HG03520 (cell line): Measurements from ENCODE around the gene HARBI1.
A peak's percentile ranks its signal among the peaks of the same experiment; 100 is the strongest.
"Not testable (repeated sequence)": the region's sequence is repeated elsewhere in the genome, so short reads cannot be mapped to it uniquely, and the experiment has no call there.

Experiments used
- ATAC-seq: cut with Tn5 transposase; IDR thresholded peaks from one replicate; pipeline ENCODE4 v1.9.1; 2021; ENCODE audit warnings: mild to moderate bottlenecking, moderate library complexity; ENCODE audit not compliant: unreplicated experiment

The HARBI1 gene

DNA sequence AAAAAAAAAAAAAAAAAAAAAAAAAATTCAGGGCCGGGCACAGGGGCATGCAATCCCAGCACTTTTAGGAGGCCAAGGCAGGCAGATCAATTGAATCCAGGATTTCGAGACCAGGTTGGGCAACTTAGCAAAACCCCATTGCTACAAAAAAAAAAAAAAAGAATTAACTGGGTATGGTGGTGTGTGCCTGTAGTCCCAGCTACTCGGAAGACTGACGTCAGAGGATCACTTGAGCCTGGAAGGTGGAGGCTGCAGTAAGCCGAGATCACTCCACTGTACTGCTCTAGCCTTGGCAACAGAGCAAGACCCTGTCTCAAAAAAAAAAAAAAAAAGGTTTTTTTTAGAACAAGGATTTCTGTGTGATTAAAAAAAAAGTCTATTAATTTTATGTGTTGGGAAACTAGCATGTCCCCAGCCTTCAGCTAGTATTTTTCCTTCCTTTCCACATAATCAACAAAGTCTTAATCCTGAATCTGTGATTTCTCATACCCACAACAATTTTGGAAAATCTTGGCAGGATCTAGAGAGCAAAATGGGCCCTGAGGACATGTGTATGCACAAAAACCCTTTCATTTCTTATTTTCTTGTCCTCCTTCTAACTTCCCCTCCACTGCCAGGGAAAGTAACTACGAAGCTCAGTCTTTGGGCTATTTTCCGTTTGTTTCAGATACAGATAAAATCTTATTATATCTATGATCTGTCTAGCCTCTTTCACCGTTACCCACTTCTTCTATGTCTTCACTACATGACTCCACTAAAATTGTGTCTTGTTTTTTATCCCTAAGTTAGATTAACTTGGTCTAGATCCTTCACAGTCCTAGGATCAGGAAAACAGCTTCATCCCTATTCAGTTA, 17.5 kb downstream of the HARBI1 start:
- ATAC-seq = no peak

GRCh38 chr11:46597609-46598219, 19.3 kb downstream of the HARBI1 start:
- no peak for ATAC-seq

DNA sequence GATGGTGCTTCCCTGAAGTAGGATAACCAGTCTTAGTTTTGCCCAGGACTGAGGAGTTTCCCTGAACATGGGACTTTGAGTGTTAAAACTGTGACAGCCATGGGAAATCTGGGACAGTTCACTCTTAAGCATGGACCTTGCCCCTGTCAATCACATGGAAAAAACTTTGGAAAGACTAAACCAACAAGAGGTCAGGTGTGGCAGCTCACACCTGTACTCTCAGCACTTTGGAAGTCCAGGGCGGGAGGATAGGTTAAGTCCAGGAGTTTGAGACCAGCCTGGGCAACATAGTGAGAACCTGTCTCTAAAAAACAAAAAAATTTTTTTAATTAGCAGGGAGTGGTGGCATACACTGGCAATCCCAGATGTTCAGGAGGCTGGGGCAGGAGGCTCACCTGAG, 19.9 kb downstream of the HARBI1 start:
- no peak for ATAC-seq

- no peak for ATAC-seq
Observed at GRCh38 chr11:46594785-46595184, 22.2 kb downstream of the HARBI1 start.

GRCh38 chr11:46594374-46594700, 22.7 kb downstream of the HARBI1 start:
- ATAC-seq = no peak

DNA sequence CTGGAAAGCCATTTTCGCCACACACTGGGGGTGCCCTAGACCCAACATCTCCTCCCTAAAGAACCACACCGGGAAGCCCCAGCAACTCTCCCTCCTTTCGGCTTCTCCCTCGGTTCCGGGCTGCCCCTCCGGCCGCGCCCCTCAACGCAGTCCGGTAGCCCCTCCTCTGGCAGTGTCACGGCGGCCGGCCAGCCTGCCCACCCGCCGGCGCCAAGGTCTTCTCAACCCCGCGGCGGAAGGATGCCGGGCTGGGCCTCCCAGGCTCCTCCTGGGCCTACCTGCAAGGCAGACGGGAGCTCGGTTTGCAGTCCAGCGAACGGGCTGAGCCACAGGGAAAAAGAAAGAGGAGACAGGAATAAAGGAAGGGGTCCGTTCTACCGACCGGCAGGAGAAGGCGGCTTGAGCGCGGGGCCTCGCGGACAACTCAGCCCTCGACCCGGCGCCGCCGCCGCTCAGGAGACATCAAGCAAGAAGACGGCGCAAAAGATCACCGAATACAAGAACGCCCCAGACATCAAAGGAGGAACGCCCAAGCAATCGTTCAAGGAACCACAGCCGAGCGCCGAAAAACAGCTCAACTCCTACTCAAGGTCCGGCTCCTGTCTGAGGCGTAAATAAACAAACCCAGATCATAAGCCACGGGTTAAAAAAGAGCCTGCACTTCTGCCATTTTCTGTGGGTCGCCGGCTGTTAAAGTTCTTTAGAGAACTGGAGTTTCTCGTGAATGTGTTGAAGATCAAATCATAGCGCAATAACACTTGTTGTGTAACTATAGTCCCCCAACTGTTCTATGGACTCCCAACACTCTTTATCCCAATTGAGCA, 23.3 kb downstream of the HARBI1 start, which contains the start of gene AMBRA1:
Gene AMBRA1, minus strand, starts transcription at position 474 of the 824 bp plus-strand sequence. CDS start 45,643 bp downstream, outside the sequence.
- peak; percentile 76 for ATAC-seq

GRCh38 chr11:46590740-46591605, 26.1 kb downstream of the HARBI1 start:
- no peak for ATAC-seq

DNA sequence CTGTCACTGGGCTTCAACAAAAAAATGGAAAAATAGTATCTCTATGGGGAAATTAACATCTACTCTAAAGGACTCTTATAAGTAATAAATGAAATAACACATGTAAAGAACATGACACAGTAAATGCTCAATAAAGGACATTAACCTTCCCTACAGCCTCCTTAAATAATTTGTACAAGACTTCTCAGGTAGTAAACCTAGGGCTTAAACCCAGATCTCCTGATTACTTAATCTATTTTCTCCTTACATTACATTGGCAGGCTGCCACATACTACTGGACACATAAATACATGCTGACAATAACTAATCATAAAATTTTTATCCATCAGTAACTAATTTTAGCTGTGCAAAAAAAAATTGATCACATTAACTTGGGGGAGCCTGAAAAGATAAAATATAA, 28.1 kb downstream of the HARBI1 start:
- ATAC-seq = no peak

DNA sequence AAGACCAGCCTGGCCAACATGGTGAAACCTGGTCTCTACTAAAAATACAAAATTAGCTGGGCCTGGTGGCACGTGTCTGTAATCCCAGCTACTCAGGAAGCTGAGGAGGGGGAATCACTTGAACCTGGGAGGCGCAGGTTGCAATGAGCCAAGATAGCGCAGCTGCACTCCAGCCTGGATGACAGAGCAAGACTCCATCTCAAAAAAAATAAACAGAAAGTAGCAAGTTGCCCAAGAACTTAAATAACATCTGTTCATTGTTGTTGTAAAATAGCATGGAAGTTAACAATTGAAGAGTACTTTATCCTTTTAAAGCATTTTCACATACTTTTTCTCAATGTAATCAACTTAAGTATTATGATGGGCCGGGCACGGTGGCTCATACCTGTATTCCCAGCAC, 28.9 kb downstream of the HARBI1 start:
- no peak for ATAC-seq

- not testable (repeated sequence) for ATAC-seq
Observed at GRCh38 chr11:46583513-46583912, 33.5 kb downstream of the HARBI1 start.

DNA sequence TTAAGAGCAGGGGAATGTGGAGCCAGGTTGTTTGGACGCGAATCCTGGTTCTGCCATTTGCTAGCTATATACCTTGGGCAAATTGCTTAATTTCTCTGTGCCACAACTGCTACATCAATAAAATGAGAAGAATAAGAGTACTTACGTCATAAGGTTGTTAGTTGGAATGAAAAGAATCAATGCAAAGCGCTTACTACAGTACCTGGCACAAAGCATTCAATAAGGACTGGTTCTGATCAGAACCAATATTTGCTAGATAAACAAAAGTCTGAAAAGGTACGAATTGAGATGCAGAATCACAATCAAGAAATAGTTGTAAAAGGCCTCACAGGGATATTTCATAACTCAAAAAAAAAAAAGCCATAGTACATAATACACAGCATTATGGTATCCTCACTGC, 34.4 kb downstream of the HARBI1 start:
- ATAC-seq = no peak

DNA sequence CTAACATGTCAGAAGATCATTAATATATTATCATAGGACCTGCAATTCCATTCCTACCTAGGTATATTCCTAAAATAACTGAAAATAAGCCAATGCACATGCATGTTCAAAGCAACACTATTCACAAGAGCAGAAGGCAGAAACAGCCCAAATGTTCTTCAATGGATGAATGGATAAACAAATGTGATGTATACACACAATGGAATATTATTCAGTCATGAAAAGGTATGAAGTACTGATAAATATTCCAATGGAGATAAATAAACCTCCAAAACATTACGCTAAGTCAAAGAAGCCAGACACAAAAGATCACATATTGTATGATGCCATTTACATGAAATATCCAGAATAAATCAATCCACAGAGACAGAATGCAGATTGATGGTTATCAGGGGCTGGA, 40.0 kb downstream of the HARBI1 start:
- no peak for ATAC-seq

- ATAC-seq = no peak
Observed at GRCh38 chr11:46574656-46575055, 42.4 kb downstream of the HARBI1 start.

GRCh38 chr11:46570790-46571398, 46.1 kb downstream of the HARBI1 start:
- ATAC-seq = no peak

DNA sequence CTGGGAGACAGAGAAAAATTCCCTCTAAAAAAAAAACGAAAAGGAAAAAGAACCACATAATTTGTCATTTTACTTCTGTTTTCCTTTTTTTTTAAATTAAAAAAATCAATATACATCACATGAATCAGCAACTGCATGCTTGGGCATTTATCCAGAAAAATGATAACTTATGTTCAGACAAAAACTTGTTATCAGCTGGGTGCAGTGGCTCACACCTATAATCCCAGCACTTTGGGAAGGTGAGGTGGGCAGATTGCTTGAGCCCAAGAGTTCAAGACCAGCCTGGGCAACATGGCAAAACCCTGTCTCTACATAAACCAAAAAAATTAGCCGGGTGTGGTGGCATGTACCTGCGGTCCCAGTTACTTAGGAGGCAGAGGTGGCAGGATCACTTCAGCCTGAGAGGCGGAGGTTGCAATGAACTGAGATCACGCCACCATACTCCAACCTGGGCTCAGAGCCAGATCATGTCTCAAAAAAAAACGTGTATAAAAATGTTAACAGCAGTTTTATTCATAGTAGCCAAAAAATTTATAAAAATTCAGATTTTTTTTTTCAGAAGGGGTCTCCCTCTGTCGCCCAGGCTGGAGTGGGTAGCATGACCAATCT, 51.7 kb downstream of the HARBI1 start:
- no peak for ATAC-seq

GRCh38 chr11:46564459-46564858, 52.6 kb downstream of the HARBI1 start:
- ATAC-seq = no peak

DNA sequence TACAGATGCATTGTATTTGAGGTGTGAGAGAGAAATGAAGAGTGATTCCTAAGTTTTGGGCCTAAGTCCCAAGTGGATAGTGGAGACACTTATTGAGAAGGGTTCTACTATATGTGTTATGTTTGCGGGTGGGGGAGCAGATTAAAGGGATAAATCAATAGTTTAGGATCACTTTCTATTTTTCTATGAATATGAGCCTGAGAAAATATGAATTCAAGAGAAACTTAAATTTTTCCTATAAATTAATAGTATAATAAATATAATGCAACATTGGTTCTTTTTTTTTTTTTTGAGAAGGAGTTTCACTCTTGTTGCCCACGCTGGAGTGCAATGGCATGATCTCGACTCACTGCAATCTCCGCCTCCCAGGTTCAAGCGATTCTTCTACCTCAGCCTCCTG, 54.5 kb downstream of the HARBI1 start:
- no peak for ATAC-seq

- peak; percentile 59 for ATAC-seq
Observed at GRCh38 chr11:46560300-46560991, 56.6 kb downstream of the HARBI1 start.

GRCh38 chr11:46559815-46560214, 57.2 kb downstream of the HARBI1 start:
- no peak for ATAC-seq
